HFFc6 (cell line): Measurements from ENCODE around the gene SYNE2. TPM values are rescaled to one million over a fixed set of nuclear protein-coding genes. Genes with fewer than 3 reads are reported as not detected.

Experiments used
- DNase-seq: peaks from one replicate; pipeline ENCODE4 v3.0.0-alpha.2; 2018
- H3K27ac Mint-ChIP-seq: 2 replicates; pipeline ENCODE4 v1.8.0; 2020; ENCODE audit warnings: mild to moderate bottlenecking, mixed read lengths
- H3K27me3 Mint-ChIP-seq: 2 replicates; pipeline ENCODE4 v1.8.0; 2021; ENCODE audit warnings: mild to moderate bottlenecking, moderate library complexity, mixed read lengths; ENCODE audit not compliant: insufficient read depth
- H3K36me3 Mint-ChIP-seq: 2 replicates; pipeline ENCODE4 v1.8.0; 2021; ENCODE audit warnings: low read depth, mixed read lengths
- H3K4me1 Mint-ChIP-seq: 2 replicates; pipeline ENCODE4 v1.8.0; 2020; ENCODE audit warnings: low read depth, mixed read lengths
- H3K4me3 Mint-ChIP-seq: 2 replicates; pipeline ENCODE4 v1.8.0; 2020; ENCODE audit warnings: mild to moderate bottlenecking, moderate library complexity, mixed read lengths
- H3K9me3 Mint-ChIP-seq: 2 replicates; pipeline ENCODE4 v1.8.0; 2020; ENCODE audit warnings: mild to moderate bottlenecking, mixed read lengths
- CTCF ChIP-seq: fragments of 200-600 bp; sonication (generic); IDR thresholded peaks from 2 replicates; pipeline ENCODE4 v1.5.0; 2021; ENCODE audit warnings: antibody characterized with exemption, mild to moderate bottlenecking
- total RNA-seq, 6 experiments: library from RNA; stranded (reverse); fragmentation: NEBNext Ultra II Directional; extraction: Animal tissue kit (Norgen Biotek cat#: 25700); gene quantifications; 2 replicates in 1 of 6; 3 replicates in 5 of 6; pipeline ENCODE4 v1.2.3, GENCODE V29; 2021

SYNE2 gene
- total RNA-seq, 6 experiments from 2014 or later, result 2.9 to 6.6 (median 6.2) TPM

GRCh38 chr14:63843796-63844195 lies 9.0 kb upstream of the SYNE2 start:
- Mint-ChIP-seq H3K9me3 (peaks cover 19% of the 10 kb centered on the region), H3K27me3 (peaks cover 2% of the 10 kb centered on the region), H3K27ac (no peak overlapping the region), H3K4me1 (no peaks in the 10 kb centered on the region), H3K36me3 (0 out of 2 replicates have a peak, but pooled peaks cover 6% of the 10 kb centered on the region), H3K4me3 (no peak overlapping the region)
- no peak for DNase-seq
- TF ChIP-seq CTCF, result no peak

- Mint-ChIP-seq H3K27ac (no peak overlapping the region), H3K27me3 (peaks cover 7% of the 10 kb centered on the region), H3K9me3 (no peaks in the 10 kb centered on the region), H3K4me3 (no peak overlapping the region), H3K36me3 (no peaks in the 10 kb centered on the region), H3K4me1 (peaks cover 9% of the 10 kb centered on the region)
- DNase-seq, result no peak
- TF ChIP-seq CTCF, result no peak
Measured at GRCh38 chr14:63848890-63849289, 3.9 kb upstream of the SYNE2 start.

- Mint-ChIP-seq H3K27me3 (peaks cover 7% of the 10 kb centered on the region; the same call in 1 of the 2 replicates), H3K27ac (no peak overlapping the region), H3K4me3 (peak overlapping the region; percentile 96), H3K4me1 (peaks cover 17% of the 10 kb centered on the region), H3K9me3 (no peaks in the 10 kb centered on the region), H3K36me3 (no peaks in the 10 kb centered on the region)
- no peak for DNase-seq
- TF ChIP-seq CTCF, result no peak
Measured at GRCh38 chr14:63852271-63852816, 460 bp upstream of the SYNE2 start.

- Mint-ChIP-seq H3K4me1 (peaks cover 23% of the 10 kb centered on the region), H3K9me3 (no peaks in the 10 kb centered on the region), H3K27ac (peak overlapping the region; percentile 75; the same call in 1 of the 2 replicates), H3K36me3 (no peaks in the 10 kb centered on the region), H3K27me3 (peaks cover 7% of the 10 kb centered on the region; the same call in 1 of the 2 replicates), H3K4me3 (peak overlapping the region; percentile 96)
- DNase-seq, result peak; percentile 32
- TF ChIP-seq CTCF, result no peak
Measured at GRCh38 chr14:63853831-63854293, 1.1 kb downstream of the SYNE2 start.

GRCh38 chr14:63854330-63854729 lies 1.5 kb downstream of the SYNE2 start:
- TF ChIP-seq CTCF, result no peak
- Mint-ChIP-seq H3K9me3 (no peaks in the 10 kb centered on the region), H3K27ac (no peak overlapping the region), H3K27me3 (peaks cover 7% of the 10 kb centered on the region; the same call in 1 of the 2 replicates), H3K4me1 (peaks cover 23% of the 10 kb centered on the region), H3K36me3 (no peaks in the 10 kb centered on the region), H3K4me3 (peak overlapping the region; percentile 96)
- no peak for DNase-seq
